Airway epithelial cell (primary cell): Measurements from ENCODE around the gene ZNF808. TPM values are rescaled to one million over a fixed set of nuclear protein-coding genes. Genes with fewer than 3 reads are reported as not detected.

Experiments used
- total RNA-seq: library from RNA; depleted of rRNA; stranded (reverse); fragments of >200 nt; gene quantifications from 2 replicates; pipeline ENCODE4 v1.2.3, GENCODE V29; 2015

The ZNF808 gene
- 3.8 and 4.7 TPM in 2 replicates for total RNA-seq

GRCh38 chr19:52527134-52527955 lies at the start of gene ZNF808:
ZNF808 (plus strand) TSS chr19:52527668; CDS start chr19:52543285, 15,617 bp downstream.

GRCh38 chr19:52570000-52570861 lies 42.8 kb downstream of the ZNF808 start, which contains the start of gene ZNF701:
ZNF701 (plus strand) TSS chr19:52570287; CDS start chr19:52574148, 3,861 bp downstream.

Other genes with a start within 250 kb of the ZNF808 start
- 14.2 and 21.0 TPM in 2 replicates for gene ZNF480, start 230.5 kb upstream of the ZNF808 start, total RNA-seq
- 0.33 and 0.63 TPM in 2 replicates for gene ZNF610, start 191.4 kb upstream of the ZNF808 start, total RNA-seq
- 5.6 and 7.3 TPM in 2 replicates for gene ZNF880, start 157.7 kb upstream of the ZNF808 start, total RNA-seq
- gene ZNF528, start 129.8 kb upstream of the ZNF808 start, total RNA-seq: 2.4 and 3.9 TPM in 2 replicates
- not detected in 2 replicates for gene ZNF534, start 98.5 kb upstream of the ZNF808 start, total RNA-seq
- 0.14 and 0.35 TPM in 2 replicates for gene ZNF578, start 74.1 kb upstream of the ZNF808 start, total RNA-seq
- gene ZNF701, start 42.6 kb downstream of the ZNF808 start, total RNA-seq: 2.9 and 6.3 TPM in 2 replicates
- gene ZNF83, start 110.7 kb downstream of the ZNF808 start, total RNA-seq: 13.3 and 19.0 TPM in 2 replicates
- 1.0 and 4.0 TPM in 2 replicates for gene ZNF611, start 207.4 kb downstream of the ZNF808 start, total RNA-seq